Measurements from ENCODE around the gene RGS18. TPM values are rescaled to one million over a fixed set of nuclear protein-coding genes. Genes with fewer than 3 reads are reported as not detected.

The RGS18 gene
- total and polyA plus RNA-seq, 2 experiments from 2014 or later, result not detected

DNA sequence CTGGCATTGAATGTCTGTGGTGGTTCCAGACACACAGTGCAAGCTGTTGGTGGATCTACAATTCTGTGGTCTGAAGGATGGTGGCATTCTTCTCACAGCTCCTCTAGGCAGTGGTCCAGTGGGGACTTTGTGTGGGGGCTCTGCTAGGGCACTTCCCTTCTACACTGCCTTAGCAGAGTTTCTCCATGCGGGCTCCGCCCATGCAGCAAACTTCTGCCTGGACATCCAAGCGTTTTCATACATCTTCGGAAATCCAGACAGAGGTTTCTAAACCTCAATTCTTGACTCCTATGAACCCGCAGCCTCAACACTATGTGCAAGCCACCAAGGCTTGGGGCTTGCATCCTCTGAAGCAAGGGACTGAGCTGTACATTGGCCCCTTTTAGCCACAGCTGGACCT, 43.0 kb downstream of the RGS18 start:
- no peaks in the 10 kb centered on the region for H3K27me3 Mint-ChIP-seq (ENCODE audit: insufficient read depth, low read depth, poor library complexity)
- DNase-seq (ENCODE audit: low spot score), result peak; percentile 7
- H3K9me3 Mint-ChIP-seq, result peaks cover 33% of the 10 kb centered on the region

More for the DNA sequence above, 43.0 kb downstream of the RGS18 start:
- Histone ChIP-seq H3K36me3 (ENCODE audit: insufficient read depth) (peaks cover 9% of the 10 kb centered on the region; the same call in 1 of the 2 replicates), H3K4me3 (no peak overlapping the region), H3K9me2 (ENCODE audit: insufficient read depth) (no peaks in the 10 kb centered on the region), H3K27ac (ENCODE audit: low read depth) (no peak overlapping the region), H3K4me2 (no peak overlapping the region), H3K27me3 (ENCODE audit: insufficient read depth) (no peaks in the 10 kb centered on the region), H2AFZ (no peak overlapping the region), H3F3A (replicated peaks; ENCODE audit: low read depth) (no peaks in the 10 kb centered on the region), H3K4me1 (ENCODE audit: insufficient read depth) (no peaks in the 10 kb centered on the region), H4K20me1 (replicated peaks; ENCODE audit: insufficient read depth) (no peaks in the 10 kb centered on the region), H3K79me2 (replicated peaks; ENCODE audit: insufficient read depth) (no peaks in the 10 kb centered on the region)
- H3K4me3 Mint-ChIP-seq, result no peak overlapping the region
- H3K36me3 Mint-ChIP-seq (ENCODE audit: low read depth), result peaks cover 32% of the 10 kb centered on the region
- TF ChIP-seq, protein P1, sequence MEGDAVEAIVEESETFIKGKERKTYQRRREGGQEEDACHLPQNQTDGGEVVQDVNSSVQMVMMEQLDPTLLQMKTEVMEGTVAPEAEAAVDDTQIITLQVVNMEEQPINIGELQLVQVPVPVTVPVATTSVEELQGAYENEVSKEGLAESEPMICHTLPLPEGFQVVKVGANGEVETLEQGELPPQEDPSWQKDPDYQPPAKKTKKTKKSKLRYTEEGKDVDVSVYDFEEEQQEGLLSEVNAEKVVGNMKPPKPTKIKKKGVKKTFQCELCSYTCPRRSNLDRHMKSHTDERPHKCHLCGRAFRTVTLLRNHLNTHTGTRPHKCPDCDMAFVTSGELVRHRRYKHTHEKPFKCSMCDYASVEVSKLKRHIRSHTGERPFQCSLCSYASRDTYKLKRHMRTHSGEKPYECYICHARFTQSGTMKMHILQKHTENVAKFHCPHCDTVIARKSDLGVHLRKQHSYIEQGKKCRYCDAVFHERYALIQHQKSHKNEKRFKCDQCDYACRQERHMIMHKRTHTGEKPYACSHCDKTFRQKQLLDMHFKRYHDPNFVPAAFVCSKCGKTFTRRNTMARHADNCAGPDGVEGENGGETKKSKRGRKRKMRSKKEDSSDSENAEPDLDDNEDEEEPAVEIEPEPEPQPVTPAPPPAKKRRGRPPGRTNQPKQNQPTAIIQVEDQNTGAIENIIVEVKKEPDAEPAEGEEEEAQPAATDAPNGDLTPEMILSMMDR (conservative IDR thresholded peaks at IDR 0.05; ENCODE audit: low read depth in 2 of 2), result no peak
- no peak for TF ChIP-seq ZNF462 (CRISPR knock-in tag; IDR thresholded peaks at IDR 0.05)
- TF ChIP-seq ZNF114 (CRISPR knock-in tag; IDR thresholded peaks at IDR 0.05), result no peak
- TF ChIP-seq JUNB (IDR thresholded peaks at IDR 0.05; ENCODE audit: unreplicated experiment), result no peak
- no peak for TF ChIP-seq EZH2 (IDR thresholded peaks at IDR 0.05; ENCODE audit: low read depth, unreplicated experiment)
- no peak for TF ChIP-seq CREB1 (CRISPR knock-in tag; IDR thresholded peaks at IDR 0.05; ENCODE audit: low read depth)
- TF ChIP-seq ZNF331 (CRISPR knock-in tag; IDR thresholded peaks at IDR 0.05; ENCODE audit: low read depth), result no peak
- TF ChIP-seq, protein P2, sequence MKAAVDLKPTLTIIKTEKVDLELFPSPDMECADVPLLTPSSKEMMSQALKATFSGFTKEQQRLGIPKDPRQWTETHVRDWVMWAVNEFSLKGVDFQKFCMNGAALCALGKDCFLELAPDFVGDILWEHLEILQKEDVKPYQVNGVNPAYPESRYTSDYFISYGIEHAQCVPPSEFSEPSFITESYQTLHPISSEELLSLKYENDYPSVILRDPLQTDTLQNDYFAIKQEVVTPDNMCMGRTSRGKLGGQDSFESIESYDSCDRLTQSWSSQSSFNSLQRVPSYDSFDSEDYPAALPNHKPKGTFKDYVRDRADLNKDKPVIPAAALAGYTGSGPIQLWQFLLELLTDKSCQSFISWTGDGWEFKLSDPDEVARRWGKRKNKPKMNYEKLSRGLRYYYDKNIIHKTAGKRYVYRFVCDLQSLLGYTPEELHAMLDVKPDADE (IDR thresholded peaks at IDR 0.05), result no peak
- no peak for TF ChIP-seq POLR2AphosphoS5 (IDR thresholded peaks at IDR 0.05; ENCODE audit: low read depth)
- TF ChIP-seq, protein P3, sequence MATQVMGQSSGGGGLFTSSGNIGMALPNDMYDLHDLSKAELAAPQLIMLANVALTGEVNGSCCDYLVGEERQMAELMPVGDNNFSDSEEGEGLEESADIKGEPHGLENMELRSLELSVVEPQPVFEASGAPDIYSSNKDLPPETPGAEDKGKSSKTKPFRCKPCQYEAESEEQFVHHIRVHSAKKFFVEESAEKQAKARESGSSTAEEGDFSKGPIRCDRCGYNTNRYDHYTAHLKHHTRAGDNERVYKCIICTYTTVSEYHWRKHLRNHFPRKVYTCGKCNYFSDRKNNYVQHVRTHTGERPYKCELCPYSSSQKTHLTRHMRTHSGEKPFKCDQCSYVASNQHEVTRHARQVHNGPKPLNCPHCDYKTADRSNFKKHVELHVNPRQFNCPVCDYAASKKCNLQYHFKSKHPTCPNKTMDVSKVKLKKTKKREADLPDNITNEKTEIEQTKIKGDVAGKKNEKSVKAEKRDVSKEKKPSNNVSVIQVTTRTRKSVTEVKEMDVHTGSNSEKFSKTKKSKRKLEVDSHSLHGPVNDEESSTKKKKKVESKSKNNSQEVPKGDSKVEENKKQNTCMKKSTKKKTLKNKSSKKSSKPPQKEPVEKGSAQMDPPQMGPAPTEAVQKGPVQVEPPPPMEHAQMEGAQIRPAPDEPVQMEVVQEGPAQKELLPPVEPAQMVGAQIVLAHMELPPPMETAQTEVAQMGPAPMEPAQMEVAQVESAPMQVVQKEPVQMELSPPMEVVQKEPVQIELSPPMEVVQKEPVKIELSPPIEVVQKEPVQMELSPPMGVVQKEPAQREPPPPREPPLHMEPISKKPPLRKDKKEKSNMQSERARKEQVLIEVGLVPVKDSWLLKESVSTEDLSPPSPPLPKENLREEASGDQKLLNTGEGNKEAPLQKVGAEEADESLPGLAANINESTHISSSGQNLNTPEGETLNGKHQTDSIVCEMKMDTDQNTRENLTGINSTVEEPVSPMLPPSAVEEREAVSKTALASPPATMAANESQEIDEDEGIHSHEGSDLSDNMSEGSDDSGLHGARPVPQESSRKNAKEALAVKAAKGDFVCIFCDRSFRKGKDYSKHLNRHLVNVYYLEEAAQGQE (IDR thresholded peaks at IDR 0.05; ENCODE audit: unreplicated experiment), result no peak
- no peak for TF ChIP-seq NANOG (IDR thresholded peaks at IDR 0.05; ENCODE audit: borderline replicate concordance)
- TF ChIP-seq STAT1 (IDR thresholded peaks at IDR 0.05; ENCODE audit: unreplicated experiment), result no peak
- no peak for TF ChIP-seq EZH2phosphoT487 (IDR thresholded peaks at IDR 0.05; ENCODE audit: unreplicated experiment)
- no peak overlapping the region for H3K27ac Mint-ChIP-seq
- peaks cover under 1% of the 10 kb centered on the region; the same call in 1 of the 3 replicates for H3K4me1 Mint-ChIP-seq
- ATAC-seq, result no peak
